Cardiac fibroblast (primary cell): ENCODE data around the gene TBX5.
A peak's percentile ranks its signal among the peaks of the same experiment; 100 is the strongest.

Experiments used
- DNase-seq, 2 donors: peaks; one replicate each; pipeline versions ENCODE4 v3.0.0 to v3.0.0-alpha.2; 2010; ENCODE audit warnings: low read depth in 2 of 2
- H3K4me3 ChIP-seq, 2 donors: replicated peaks in 1 of 2; 1 replicate in 1 of 2; 2 replicates in 1 of 2; pipeline ENCODE4 v1.5.1; 2011; ENCODE audit warnings: low read depth in 2 of 2, low read length in 2 of 2, mild to moderate bottlenecking in 2 of 2, moderate library complexity in 1 of 2
- TF ChIP-seq, protein P1 (sequence below): IDR thresholded peaks from one replicate; pipeline ENCODE4 v1.5.1; 2011; ENCODE audit warnings: low read depth, mild to moderate bottlenecking, low read length, inconsistent platforms

TBX5 gene

DNA sequence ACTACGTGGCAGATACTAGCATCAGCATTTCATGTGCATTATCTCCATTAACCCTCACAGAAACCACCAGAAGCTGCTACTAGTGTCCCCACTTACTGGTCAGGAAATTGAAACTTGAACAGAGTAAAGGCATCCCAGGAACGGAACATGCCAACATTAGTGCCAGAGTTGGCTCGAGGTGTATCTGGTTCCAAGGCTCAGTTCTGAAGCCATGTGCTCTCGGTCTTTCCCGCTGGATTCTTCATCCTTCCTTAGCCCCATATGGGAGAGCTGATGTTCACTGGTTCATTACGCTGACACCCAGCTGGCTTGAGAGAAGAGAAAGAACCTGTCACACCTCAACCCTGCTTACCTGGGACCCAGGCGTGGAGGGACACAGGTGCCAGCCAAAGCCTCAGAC, 91.5 kb downstream of the TBX5 start:
- TF ChIP-seq, protein P1, sequence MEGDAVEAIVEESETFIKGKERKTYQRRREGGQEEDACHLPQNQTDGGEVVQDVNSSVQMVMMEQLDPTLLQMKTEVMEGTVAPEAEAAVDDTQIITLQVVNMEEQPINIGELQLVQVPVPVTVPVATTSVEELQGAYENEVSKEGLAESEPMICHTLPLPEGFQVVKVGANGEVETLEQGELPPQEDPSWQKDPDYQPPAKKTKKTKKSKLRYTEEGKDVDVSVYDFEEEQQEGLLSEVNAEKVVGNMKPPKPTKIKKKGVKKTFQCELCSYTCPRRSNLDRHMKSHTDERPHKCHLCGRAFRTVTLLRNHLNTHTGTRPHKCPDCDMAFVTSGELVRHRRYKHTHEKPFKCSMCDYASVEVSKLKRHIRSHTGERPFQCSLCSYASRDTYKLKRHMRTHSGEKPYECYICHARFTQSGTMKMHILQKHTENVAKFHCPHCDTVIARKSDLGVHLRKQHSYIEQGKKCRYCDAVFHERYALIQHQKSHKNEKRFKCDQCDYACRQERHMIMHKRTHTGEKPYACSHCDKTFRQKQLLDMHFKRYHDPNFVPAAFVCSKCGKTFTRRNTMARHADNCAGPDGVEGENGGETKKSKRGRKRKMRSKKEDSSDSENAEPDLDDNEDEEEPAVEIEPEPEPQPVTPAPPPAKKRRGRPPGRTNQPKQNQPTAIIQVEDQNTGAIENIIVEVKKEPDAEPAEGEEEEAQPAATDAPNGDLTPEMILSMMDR, result no peak

GRCh38 chr12:114313910-114314309, 92.0 kb downstream of the TBX5 start:
- no peak for DNase-seq
- H3K4me3 ChIP-seq, result no peak overlapping the region
- TF ChIP-seq, protein P1, result no peak

More for the DNA sequence above, 91.5 kb downstream of the TBX5 start:
- no peak overlapping the region for H3K4me3 ChIP-seq
- DNase-seq, result no peak

GRCh38 chr12:114311974-114312373, 94.0 kb downstream of the TBX5 start:
- no peak overlapping the region for H3K4me3 ChIP-seq
- DNase-seq, result peak in 1 of 2 donors; percentile 20
- TF ChIP-seq, protein P1, result no peak

DNA sequence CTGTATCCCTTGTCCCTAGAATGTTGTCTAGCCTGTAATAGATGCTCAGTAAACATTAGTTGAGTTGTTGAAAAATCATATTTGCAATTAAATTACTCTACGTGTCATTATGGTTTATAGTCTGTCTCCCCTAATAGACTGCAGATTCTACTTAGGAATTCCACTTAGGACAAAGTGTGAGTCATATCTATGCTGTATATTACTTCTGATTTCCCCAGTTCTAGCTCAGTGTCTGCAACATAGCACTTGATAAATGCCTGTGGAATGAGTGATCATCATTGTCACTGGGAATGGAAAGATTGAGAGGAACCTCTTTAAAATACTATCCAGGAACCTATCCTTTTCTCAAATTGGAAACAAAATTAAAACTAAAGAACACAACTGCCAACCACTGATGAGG, 99.3 kb downstream of the TBX5 start:
- TF ChIP-seq, protein P1, result no peak
- DNase-seq, result peak; percentile 22 to 45
- no peak overlapping the region for H3K4me3 ChIP-seq

DNA sequence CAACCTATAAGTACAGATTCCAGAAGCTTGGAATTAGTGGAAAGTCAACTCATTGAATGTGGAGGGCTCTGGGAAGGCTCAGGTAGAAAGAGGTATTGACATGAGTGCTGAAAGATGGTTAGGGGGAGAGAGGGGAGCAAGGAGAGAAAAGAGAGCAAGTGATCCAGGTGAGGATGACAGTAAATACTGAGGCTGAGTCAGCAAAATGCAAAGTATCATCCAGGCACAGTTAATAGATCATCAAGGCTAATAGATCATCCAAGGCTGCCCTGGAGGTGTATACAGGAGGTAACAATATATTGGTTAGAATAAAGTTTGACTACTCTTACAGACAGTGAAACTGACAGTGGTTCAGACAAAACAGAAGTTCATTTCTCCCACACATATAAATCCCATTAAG, 100.5 kb downstream of the TBX5 start:
- TF ChIP-seq, protein P1, result no peak
- no peak for DNase-seq
- no peak overlapping the region for H3K4me3 ChIP-seq
